GM18505 (cell line): Measurements from ENCODE around the gene SRCIN1.
"Not testable (repeated sequence)": the region's sequence is repeated elsewhere in the genome, so short reads cannot be mapped to it uniquely, and the experiment has no call there.

Experiments
- ATAC-seq: cut with Tn5 transposase; IDR thresholded peaks from one replicate; pipeline ENCODE4 v1.9.1; 2021; ENCODE audit not compliant: unreplicated experiment
- POLR2A ChIP-seq: IDR thresholded peaks from 4 replicates; pipeline ENCODE4 v1.6.1; 2011; ENCODE audit warnings: borderline replicate concordance; ENCODE audit not compliant: insufficient read depth, insufficient read length; ENCODE audit errors: extremely low read depth

Gene SRCIN1

DNA sequence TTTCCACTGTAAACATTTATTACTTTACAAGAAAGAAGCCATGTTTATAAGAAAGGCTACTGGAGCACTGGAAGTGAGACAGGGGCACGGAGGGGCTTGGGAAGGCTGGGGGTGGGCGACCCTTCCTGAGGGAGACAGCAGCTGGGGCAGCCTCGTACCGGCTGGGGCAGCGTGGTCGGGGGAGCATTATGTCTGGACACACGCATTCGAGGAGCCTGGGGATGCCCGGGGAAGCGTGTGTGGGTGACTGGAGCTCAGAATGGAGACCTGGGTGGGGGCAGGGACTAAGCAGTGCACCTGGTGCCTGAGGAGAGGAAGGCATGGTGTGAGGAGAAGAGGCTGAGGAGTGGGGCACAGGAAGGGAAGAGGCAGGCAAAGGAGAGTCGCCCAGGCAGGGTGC, 64.5 kb downstream of the SRCIN1 start:
- no peak for TF ChIP-seq POLR2A
- no peak for ATAC-seq

GRCh38 chr17:38540514-38541045, 65.2 kb downstream of the SRCIN1 start:
- TF ChIP-seq POLR2A, result no peak
- ATAC-seq, result no peak

DNA sequence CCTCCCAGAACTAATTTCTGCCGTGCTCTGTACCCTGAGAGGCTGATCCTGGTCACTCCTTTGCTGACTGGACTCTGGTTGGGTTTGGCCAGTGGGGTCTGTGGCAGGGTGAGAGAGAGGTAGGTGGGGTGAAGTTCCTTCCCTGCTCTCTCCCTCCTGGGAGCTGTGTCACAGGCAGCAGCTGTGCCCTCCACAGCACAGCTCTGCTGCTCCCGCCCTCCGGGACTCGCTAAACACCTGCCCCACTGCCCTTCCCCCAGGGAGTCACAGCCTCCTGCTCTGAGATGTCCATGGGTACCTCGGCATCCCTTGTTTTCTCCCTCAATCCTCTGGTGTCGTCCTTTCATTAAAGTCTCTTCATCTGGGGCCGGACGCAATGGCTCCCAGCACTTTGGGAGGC, 66.4 kb downstream of the SRCIN1 start:
- ATAC-seq, result no peak
- no peak for TF ChIP-seq POLR2A

- no peak for ATAC-seq
- TF ChIP-seq POLR2A, result no peak
These were observed 66.8 kb downstream of the SRCIN1 start for GRCh38 chr17:38538906-38539305.

GRCh38 chr17:38536661-38537060, 69.1 kb downstream of the SRCIN1 start:
- no peak for TF ChIP-seq POLR2A
- no peak for ATAC-seq

DNA sequence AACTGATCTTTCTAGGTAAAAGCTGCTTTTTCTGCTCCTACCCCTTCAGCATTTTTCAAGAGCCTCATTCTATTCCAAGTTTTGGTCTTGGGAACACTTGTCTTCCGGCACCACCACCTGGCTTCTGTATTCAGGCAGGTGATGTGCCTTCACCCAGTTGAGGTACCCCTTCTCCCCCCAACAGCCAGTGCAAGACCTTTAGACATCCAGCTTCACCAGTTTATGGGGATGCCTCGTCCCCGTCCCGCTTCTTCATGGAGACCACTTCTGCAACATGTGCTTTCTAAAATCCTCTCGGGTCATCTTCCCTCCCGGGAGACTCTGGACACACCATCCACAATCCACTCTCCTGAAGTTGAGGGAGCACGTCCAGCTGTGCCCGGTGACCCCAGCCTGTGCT, 69.9 kb downstream of the SRCIN1 start:
- no peak for TF ChIP-seq POLR2A
- ATAC-seq, result no peak

GRCh38 chr17:38534498-38534885, 71.3 kb downstream of the SRCIN1 start:
- no peak for TF ChIP-seq POLR2A
- ATAC-seq, result no peak

DNA sequence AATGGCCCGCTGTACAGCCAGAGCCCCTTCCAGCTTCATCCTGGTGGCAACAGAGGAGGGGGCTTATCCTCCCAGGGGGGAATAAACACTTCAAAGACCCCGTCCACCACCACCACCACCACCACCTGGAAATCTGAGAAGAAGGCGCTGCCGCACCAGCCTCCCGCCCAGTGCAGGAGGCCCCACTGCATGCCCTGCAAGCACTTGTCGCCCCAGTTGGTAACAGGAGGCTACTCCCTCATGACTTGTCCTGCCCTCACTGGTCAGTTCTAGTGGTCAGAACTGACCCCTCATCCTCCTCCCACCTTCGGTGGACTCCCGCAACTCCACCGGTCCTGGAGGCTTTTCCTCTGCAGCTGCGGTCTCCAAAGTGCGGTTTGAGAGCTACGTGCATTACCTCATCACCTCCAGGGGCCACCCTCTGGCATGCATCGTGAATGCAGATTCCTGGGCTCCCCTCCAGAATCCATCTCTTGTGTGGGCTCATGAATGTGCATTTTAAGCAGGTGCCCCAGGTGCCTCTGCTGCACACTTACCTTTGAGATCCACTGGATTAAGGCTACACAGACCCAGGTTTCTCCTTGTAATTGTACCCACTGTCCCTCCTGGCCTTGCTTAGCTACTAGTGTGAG, 71.8 kb downstream of the SRCIN1 start:
- ATAC-seq, result no peak
- TF ChIP-seq POLR2A, result no peak

- no peak for TF ChIP-seq POLR2A
- ATAC-seq, result no peak
These were observed 72.5 kb downstream of the SRCIN1 start for GRCh38 chr17:38533241-38533640.

- TF ChIP-seq POLR2A, result no peak
These were observed 73.3 kb downstream of the SRCIN1 start for GRCh38 chr17:38532451-38532850.

GRCh38 chr17:38531761-38532160, 74.0 kb downstream of the SRCIN1 start:
- ATAC-seq, result not testable (repeated sequence)

More at GRCh38 chr17:38532451-38532850, 73.3 kb downstream of the SRCIN1 start:
- no peak for ATAC-seq

DNA sequence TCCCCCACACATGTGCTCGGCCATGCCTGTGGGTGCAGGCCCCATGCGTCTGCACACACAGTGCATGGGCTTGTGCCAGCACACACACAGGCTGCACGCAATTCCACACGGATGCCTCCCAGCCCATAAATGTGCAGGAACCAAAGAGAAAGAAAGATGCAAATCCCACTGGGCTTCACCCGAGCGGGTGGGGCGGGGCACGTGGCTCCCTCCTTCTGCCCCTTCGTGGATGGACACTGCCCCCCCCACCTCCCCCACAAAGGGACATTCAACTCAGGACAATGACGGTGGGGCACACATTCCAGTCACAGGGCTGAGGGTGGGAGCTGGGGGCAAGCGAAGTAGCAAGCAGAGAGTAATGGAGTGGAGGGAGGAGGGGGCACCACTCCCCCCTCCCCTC, 74.9 kb downstream of the SRCIN1 start:
- not testable (repeated sequence) for ATAC-seq

- not testable (repeated sequence) for ATAC-seq
These were observed 77.6 kb downstream of the SRCIN1 start for GRCh38 chr17:38528141-38528540.

DNA sequence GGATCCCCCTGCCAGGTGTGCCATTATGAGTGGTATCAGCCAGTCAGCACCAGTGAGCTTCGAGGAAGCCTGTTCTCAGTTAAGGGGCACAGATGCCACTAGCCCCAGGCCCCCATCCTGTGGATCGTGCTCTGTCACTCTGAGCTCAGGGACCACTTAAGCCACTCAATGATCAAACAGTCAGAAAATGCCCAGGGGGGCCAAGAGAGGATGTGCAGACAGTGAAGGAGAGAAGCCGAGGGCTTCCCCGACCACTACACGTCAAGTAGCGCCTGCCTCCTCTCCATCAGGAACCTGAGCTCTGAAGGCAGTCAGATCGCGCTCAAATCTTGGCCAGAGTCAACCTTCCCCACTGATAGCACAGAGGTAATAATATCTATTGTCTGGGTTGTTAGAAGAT, 79.2 kb downstream of the SRCIN1 start:
- not testable (repeated sequence) for ATAC-seq

GRCh38 chr17:38512473-38513058, 93.2 kb downstream of the SRCIN1 start:
- no peak for TF ChIP-seq POLR2A
- no peak for ATAC-seq
